H9 (cell line): Measurements from ENCODE around the gene MAGI3. TPM values are rescaled to one million over a fixed set of nuclear protein-coding genes. Genes with fewer than 3 reads are reported as not detected.

ENCODE experiments used
- DNase-seq: peaks from one replicate; pipeline ENCODE4 v3.0.0-alpha.2; 2017
- H2AFZ ChIP-seq: one replicate; pipeline ENCODE4 v1.6.1; 2013; ENCODE audit warnings: mild to moderate bottlenecking, low read length, control low read depth, moderate library complexity
- H2AK5ac ChIP-seq: 2 replicates; pipeline ENCODE4 v1.6.1; 2013; ENCODE audit warnings: low read length, control low read depth, mixed read lengths; ENCODE audit not compliant: insufficient read length
- H2BK120ac ChIP-seq: one replicate; pipeline ENCODE4 v1.6.1; 2013; ENCODE audit warnings: low read depth, mild to moderate bottlenecking, low read length, control low read depth, inconsistent platforms; ENCODE audit not compliant: poor library complexity, severe bottlenecking
- H2BK12ac ChIP-seq: 2 replicates; pipeline ENCODE4 v1.6.1; 2013; ENCODE audit warnings: low read length, control low read depth, mixed read lengths, low read depth; ENCODE audit not compliant: insufficient read length
- H2BK15ac ChIP-seq: 2 replicates; pipeline ENCODE4 v1.6.1; 2013; ENCODE audit warnings: low read depth, low read length, control low read depth
- H2BK20ac ChIP-seq: one replicate; pipeline ENCODE4 v1.6.1; 2013; ENCODE audit warnings: low read depth, mild to moderate bottlenecking, low read length, control low read depth, inconsistent platforms; ENCODE audit not compliant: poor library complexity, severe bottlenecking
- H2BK5ac ChIP-seq: 2 replicates; pipeline ENCODE4 v1.6.1; 2013; ENCODE audit warnings: low read length, control low read depth, mixed read lengths; ENCODE audit not compliant: insufficient read length
- H3K14ac ChIP-seq: 2 replicates; pipeline ENCODE4 v1.6.1; 2013; ENCODE audit warnings: low read length, control low read depth; ENCODE audit not compliant: insufficient read depth
- H3K18ac ChIP-seq: 2 replicates; pipeline ENCODE4 v1.6.1; 2013; ENCODE audit warnings: low read depth, mild to moderate bottlenecking, mixed read lengths, low read length, control low read depth; ENCODE audit not compliant: insufficient read length
- H3K23ac ChIP-seq: 2 replicates; pipeline ENCODE4 v1.6.1; 2013; ENCODE audit warnings: low read length, control low read depth, mixed read lengths, low read depth; ENCODE audit not compliant: insufficient read length
- H3K23me2 ChIP-seq: 2 replicates; pipeline ENCODE4 v1.6.1; 2013; ENCODE audit warnings: low read depth, mild to moderate bottlenecking, mixed read lengths, low read length, control low read depth; ENCODE audit not compliant: insufficient read length, poor library complexity, severe bottlenecking
- H3K27ac ChIP-seq: 2 replicates; pipeline ENCODE4 v1.5.1; 2013; ENCODE audit warnings: low read length, control low read depth, mixed read lengths, low read depth; ENCODE audit not compliant: insufficient read length
- H3K27me3 ChIP-seq: 2 replicates; pipeline ENCODE4 v1.6.1; 2013; ENCODE audit warnings: low read length, control low read depth, inconsistent platforms; ENCODE audit not compliant: insufficient read depth
- H3K4ac ChIP-seq: 2 replicates; pipeline ENCODE4 v1.6.1; 2013; ENCODE audit warnings: low read depth, mild to moderate bottlenecking, control low read depth, inconsistent platforms, low read length, moderate library complexity
- H3K4me1 ChIP-seq: 2 replicates; pipeline ENCODE4 v1.6.1; 2013; ENCODE audit warnings: low read length, control low read depth, inconsistent platforms; ENCODE audit not compliant: insufficient read depth
- H3K4me2 ChIP-seq: 2 replicates; pipeline ENCODE4 v1.6.1; 2013; ENCODE audit warnings: low read length, control low read depth, mixed read lengths; ENCODE audit not compliant: insufficient read length, insufficient read depth
- H3K56ac ChIP-seq: 2 replicates; pipeline ENCODE4 v1.6.1; 2013; ENCODE audit warnings: low read depth, mild to moderate bottlenecking, mixed read lengths, low read length, control low read depth; ENCODE audit not compliant: insufficient read length
- H3K79me1 ChIP-seq: 2 replicates; pipeline ENCODE4 v1.6.1; 2013; ENCODE audit warnings: low read depth, mild to moderate bottlenecking, moderate library complexity, low read length, control low read depth, inconsistent platforms; ENCODE audit not compliant: insufficient read depth, poor library complexity, severe bottlenecking
- H3K79me2 ChIP-seq: 2 replicates; pipeline ENCODE4 v1.6.1; 2013; ENCODE audit warnings: low read length, control low read depth, inconsistent platforms; ENCODE audit not compliant: insufficient read depth
- H3K9ac ChIP-seq: 2 replicates; pipeline ENCODE4 v1.6.1; 2013; ENCODE audit warnings: low read length, control low read depth, mixed read lengths; ENCODE audit not compliant: insufficient read length; ENCODE audit errors: extremely low read depth
- H3K9me3 ChIP-seq: one replicate; pipeline ENCODE4 v1.6.1; 2013; ENCODE audit warnings: low read depth, low read length, inconsistent platforms; ENCODE audit not compliant: control insufficient read depth
- H3T11ph ChIP-seq: one replicate; pipeline ENCODE4 v1.6.1; 2013; ENCODE audit warnings: mild to moderate bottlenecking, low read length, control low read depth, inconsistent platforms
- H4K20me1 ChIP-seq: one replicate; pipeline ENCODE4 v1.6.1; 2013; ENCODE audit not compliant: control insufficient read depth, insufficient read length, insufficient read depth
- H4K5ac ChIP-seq: 2 replicates; pipeline ENCODE4 v1.6.1; 2013; ENCODE audit warnings: low read depth, mild to moderate bottlenecking, mixed read lengths, low read length, control low read depth; ENCODE audit not compliant: insufficient read length
- H4K8ac ChIP-seq: replicated peaks from 2 replicates; pipeline ENCODE4 v1.6.1; 2013; ENCODE audit warnings: low read length, control low read depth, mixed read lengths, low read depth; ENCODE audit not compliant: insufficient read length
- H4K91ac ChIP-seq: 2 replicates; pipeline ENCODE4 v1.6.1; 2013; ENCODE audit warnings: low read depth, mild to moderate bottlenecking, moderate library complexity, mixed read lengths, low read length, control low read depth; ENCODE audit not compliant: insufficient read length
- H3K27ac Mint-ChIP-seq, 3 experiments: 2 replicates in 2 of 3; 3 replicates in 1 of 3; pipeline ENCODE4 v1.8.0; 2020 to 2021; ENCODE audit warnings: mixed read lengths in 3 of 3, mild to moderate bottlenecking in 1 of 3, moderate library complexity in 1 of 3
- H3K27me3 Mint-ChIP-seq: 2 replicates; pipeline ENCODE4 v1.8.0; 2021; ENCODE audit warnings: low read depth, mild to moderate bottlenecking, moderate library complexity, mixed read lengths
- H3K36me3 Mint-ChIP-seq, 3 experiments: 2 replicates in 2 of 3; 3 replicates in 1 of 3; pipeline ENCODE4 v1.8.0; 2020 to 2021; ENCODE audit warnings: low read depth in 3 of 3, mixed read lengths in 3 of 3; ENCODE audit not compliant: insufficient read depth in 1 of 3
- H3K4me1 Mint-ChIP-seq, 2 experiments: 2 replicates each; pipeline ENCODE4 v1.8.0; 2020; ENCODE audit warnings: mixed read lengths in 2 of 2
- H3K4me3 Mint-ChIP-seq, 2 experiments: 2 replicates in 1 of 2; 3 replicates in 1 of 2; pipeline ENCODE4 v1.8.0; 2020 to 2021; ENCODE audit warnings: mild to moderate bottlenecking in 2 of 2, mixed read lengths in 2 of 2, moderate library complexity in 1 of 2
- H3K9me3 Mint-ChIP-seq, 2 experiments: 2 replicates in 1 of 2; 3 replicates in 1 of 2; pipeline ENCODE4 v1.8.0; 2020; ENCODE audit warnings: mild to moderate bottlenecking in 2 of 2, mixed read lengths in 2 of 2, moderate library complexity in 1 of 2
- CTCF ChIP-seq: fragments of 200-600 bp; sonication (generic); conservative IDR thresholded peaks from 3 replicates; pipeline ENCODE4 v1.8.0; 2021; ENCODE audit warnings: antibody characterized with exemption, mild to moderate bottlenecking
- WGBS: extraction: QIAGEN DNeasy Blood & Tissue Kit; methylation state at CpG from one replicate; pipeline ENCODE4 v1.1.7; 2013; ENCODE audit warnings: missing lambda C conversion rate, low lambda C conversion rate, mixed read lengths; ENCODE audit not compliant: insufficient read length; ENCODE audit errors: extremely low coverage; 5-methylcytosine and 5-hydroxymethylcytosine counted together
- total RNA-seq: library from RNA; stranded (reverse); gene quantifications from 2 replicates; pipeline ENCODE4 v1.2.1, GENCODE V29; 2021

Gene MAGI3
- total RNA-seq, 1 experiment from 2014 or later: 8.2 TPM

GRCh38 chr1:113721010-113721409 lies 330.7 kb downstream of the MAGI3 start:
- no peak for TF ChIP-seq CTCF
- WGBS: no CpG with 5 or more reads among the region's 2 CpGs
- Mint-ChIP-seq H3K9me3 (peaks cover 54 to 55% of the 10 kb centered on the region in 2 experiments), H3K36me3 (peaks cover 81 to 89% (median 81%) of the 10 kb centered on the region in 3 experiments), H3K4me3 (no peak overlapping the region), H3K4me1 (no peaks in the 10 kb centered on the region), H3K27ac (no peak overlapping the region), H3K27me3 (no peaks in the 10 kb centered on the region; the same call in 1 of the 2 replicates)
- Histone ChIP-seq H2BK5ac (no peak overlapping the region), H3K4me2 (no peak overlapping the region), H3T11ph (no peak overlapping the region), H2BK15ac (no peak overlapping the region), H4K91ac (no peak overlapping the region), H3K79me2 (no peaks in the 10 kb centered on the region), H3K18ac (no peak overlapping the region), H2AK5ac (no peak overlapping the region), H3K4me1 (no peaks in the 10 kb centered on the region), H2BK20ac (no peak overlapping the region), H4K5ac (no peak overlapping the region), H3K56ac (no peak overlapping the region), H2BK120ac (no peak overlapping the region), H3K4ac (no peak overlapping the region), H3K79me1 (no peaks in the 10 kb centered on the region), H4K8ac (no peak overlapping the region), H3K23ac (no peak overlapping the region), H2BK12ac (no peak overlapping the region), H3K23me2 (no peaks in the 10 kb centered on the region), H3K9ac (no peak overlapping the region), H3K27ac (no peak overlapping the region), H4K20me1 (no peaks in the 10 kb centered on the region), H3K14ac (no peak overlapping the region), H3K9me3 (peaks cover 6% of the 10 kb centered on the region), H2AFZ (no peak overlapping the region), H3K27me3 (no peaks in the 10 kb centered on the region)
- no peak for DNase-seq
